ENCODE measurements around the gene EN2. TPM values are rescaled to one million over a fixed set of nuclear protein-coding genes. Genes with fewer than 3 reads are reported as not detected.

EN2 gene
- total RNA-seq, 4 donors from 2014 or later = 0.15 to 2.1 TPM; not detected in 2

DNA sequence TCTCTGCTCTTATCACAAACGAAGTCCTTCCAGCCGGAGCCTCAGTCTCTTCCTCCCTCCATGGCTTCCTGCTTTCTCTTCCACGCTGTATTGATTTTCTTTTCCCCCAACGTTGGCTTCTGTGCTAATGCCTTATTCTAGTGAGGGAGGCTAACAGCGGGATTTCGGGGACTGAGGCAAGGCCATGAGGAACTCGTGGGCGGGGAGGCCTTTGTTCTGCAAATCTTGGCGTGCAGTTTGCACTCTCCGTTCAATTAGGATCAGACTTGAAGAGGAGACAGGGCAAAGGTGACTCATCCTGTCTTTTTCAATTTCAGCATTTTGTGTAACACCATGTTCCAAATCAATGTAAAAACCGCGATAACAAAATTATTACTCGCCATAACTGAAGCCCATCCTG, 25.3 kb downstream of the EN2 start:
- H3K27me3 ChIP-seq = peaks cover 0 to 7% of the 10 kb centered on the region in 2 donors
- no peak overlapping the region for H3K27ac ChIP-seq
- TF ChIP-seq POLR2A (IDR thresholded peaks at IDR 0.05) (no peak), CTCF (IDR thresholded peaks at IDR 0.05) (no peak)
- H3K4me1 ChIP-seq = no peaks in the 10 kb centered on the region
- no peaks in the 10 kb centered on the region for H3K36me3 ChIP-seq
- no peak overlapping the region for H3K4me3 ChIP-seq
- no peak for DNase-seq
- no peaks in the 10 kb centered on the region for H3K9me3 ChIP-seq
- intact Hi-C loops (cut with DNase I; ENCODE audit: low total_unique reads) = no loop called here

DNA sequence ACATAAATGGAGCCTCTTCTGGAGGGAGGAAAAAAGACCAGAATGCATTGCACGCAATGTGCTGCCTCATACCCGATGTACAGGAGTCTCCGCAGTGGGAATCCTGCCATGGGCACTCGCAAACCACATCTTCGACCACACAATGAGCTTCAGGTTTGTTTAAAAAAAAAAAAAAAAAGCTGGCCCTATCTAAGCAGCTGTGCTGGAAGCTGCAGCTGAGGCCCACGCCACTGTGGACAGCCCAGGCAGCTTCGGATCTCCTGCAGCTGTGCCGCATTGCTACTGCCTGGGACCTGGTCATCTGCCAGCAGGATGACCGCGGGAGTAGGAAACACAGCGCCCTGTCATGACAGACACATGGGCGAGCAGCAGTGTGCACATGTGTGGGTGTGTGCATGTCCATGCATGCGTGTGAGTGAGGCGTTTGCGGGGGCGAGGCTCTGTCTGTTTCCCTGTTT, 26.0 kb downstream of the EN2 start:
- no peak overlapping the region for H3K27ac ChIP-seq
- H3K27me3 ChIP-seq = peaks cover 0 to 7% of the 10 kb centered on the region in 2 donors
- H3K9me3 ChIP-seq = no peaks in the 10 kb centered on the region
- TF ChIP-seq POLR2A (IDR thresholded peaks at IDR 0.05) (no peak), CTCF (IDR thresholded peaks at IDR 0.05) (no peak)
- DNase-seq = no peak
- intact Hi-C loops (cut with DNase I; ENCODE audit: low total_unique reads) = no loop called here
- no peaks in the 10 kb centered on the region for H3K4me1 ChIP-seq
- H3K36me3 ChIP-seq = no peaks in the 10 kb centered on the region
- H3K4me3 ChIP-seq = no peak overlapping the region

DNA sequence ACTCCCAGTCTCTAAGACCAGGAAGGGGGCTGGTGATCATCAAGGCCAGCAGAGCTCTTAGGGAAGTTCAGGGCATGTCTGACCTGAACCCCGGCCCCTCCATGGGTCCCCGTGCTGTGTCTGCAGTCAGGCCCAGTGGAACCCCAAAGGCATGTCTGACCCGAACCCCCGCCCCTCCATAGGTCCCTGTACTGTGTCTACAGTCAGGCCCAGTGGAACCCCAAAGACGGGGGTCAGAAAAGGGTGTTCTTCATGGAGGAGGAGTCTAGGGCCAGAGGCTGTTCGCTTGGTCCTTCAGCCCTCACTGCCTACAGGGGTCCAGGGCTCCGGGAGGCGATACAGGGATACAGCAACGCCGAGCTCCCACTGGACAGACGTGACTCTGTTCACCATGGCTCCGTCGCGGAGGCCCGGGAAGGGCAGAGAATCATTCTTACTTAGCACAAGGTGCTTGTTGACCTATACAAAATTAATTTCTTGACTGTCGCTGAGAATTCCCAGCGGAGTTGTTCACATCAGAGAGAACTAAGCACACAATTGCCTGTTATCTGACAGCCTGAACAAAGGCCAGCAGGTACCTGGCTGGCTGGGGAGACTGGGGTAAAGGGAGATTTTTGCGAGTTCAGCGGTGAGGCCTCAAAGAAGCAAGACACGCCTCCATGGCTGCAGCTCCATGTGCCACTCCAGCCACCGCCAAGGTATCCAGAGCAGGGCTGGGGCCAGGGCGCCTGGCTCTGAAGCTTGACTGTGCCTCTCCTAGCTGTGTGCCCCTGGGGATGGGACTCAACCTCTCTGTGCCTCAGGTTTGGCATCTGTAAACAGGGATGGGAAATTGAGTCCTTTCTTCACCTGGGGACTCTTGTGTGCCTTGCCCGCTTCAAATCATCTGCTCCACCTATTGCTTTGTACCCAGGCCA, 26.8 kb downstream of the EN2 start:
- no peak overlapping the region for H3K4me3 ChIP-seq
- no peaks in the 10 kb centered on the region for H3K9me3 ChIP-seq
- intact Hi-C loops (cut with DNase I; ENCODE audit: low total_unique reads) = no loop called here
- H3K27ac ChIP-seq = no peak overlapping the region
- no peak for DNase-seq
- H3K27me3 ChIP-seq = peaks cover 0 to 7% of the 10 kb centered on the region in 2 donors
- TF ChIP-seq POLR2A (IDR thresholded peaks at IDR 0.05) = no peak
- no peak for TF ChIP-seq CTCF (IDR thresholded peaks at IDR 0.05)
- H3K4me1 ChIP-seq = no peaks in the 10 kb centered on the region
- H3K36me3 ChIP-seq = no peaks in the 10 kb centered on the region

DNA sequence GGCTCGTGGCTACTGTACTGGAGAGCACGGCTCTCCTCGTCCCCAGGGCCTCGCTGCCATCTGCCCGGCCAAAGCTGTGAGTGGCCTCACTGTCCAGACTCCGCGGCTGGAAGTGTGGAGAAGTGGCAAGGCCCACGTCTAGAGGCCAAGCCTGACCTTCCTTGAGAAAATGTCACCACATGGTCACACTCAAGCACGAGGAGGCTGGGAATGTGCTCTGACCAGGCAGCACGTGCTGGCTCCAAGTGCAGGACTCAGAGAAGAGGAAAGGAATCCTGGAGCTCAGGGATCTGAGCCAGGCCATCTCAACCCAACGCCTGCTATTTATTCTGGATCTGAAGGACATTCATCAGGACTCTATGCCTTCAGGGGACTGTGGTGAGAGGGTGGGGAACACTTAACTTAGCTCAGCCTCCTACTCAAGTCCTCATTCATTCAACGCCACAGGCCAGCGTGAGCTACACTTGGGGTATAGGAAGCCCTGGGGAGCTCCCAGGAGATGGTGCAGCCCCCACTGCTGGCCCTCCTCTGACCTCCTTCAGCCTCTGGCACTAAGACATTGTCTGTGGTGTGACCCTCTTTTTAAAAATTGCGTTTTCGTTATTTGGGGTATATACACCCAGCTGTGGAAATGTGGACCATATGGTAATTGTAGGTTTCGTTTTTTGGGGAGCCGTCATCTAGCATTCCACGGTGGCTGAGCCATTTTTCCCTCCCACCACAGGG, 29.0 kb downstream of the EN2 start:
- H3K27me3 ChIP-seq = peaks cover 0 to 7% of the 10 kb centered on the region in 2 donors
- no peaks in the 10 kb centered on the region for H3K9me3 ChIP-seq
- H3K4me1 ChIP-seq = peaks cover 0 to 3% of the 10 kb centered on the region in 2 donors
- H3K36me3 ChIP-seq = no peaks in the 10 kb centered on the region
- no peak overlapping the region for H3K4me3 ChIP-seq
- no peak for TF ChIP-seq POLR2A (IDR thresholded peaks at IDR 0.05)
- TF ChIP-seq CTCF (IDR thresholded peaks at IDR 0.05) = no peak
- no peak overlapping the region for H3K27ac ChIP-seq
- intact Hi-C loops (cut with DNase I; ENCODE audit: low total_unique reads) = no loop called here
- DNase-seq = no peak

All from uterus (tissue), 4 donors.